Spleen (tissue), 7 donors: ENCODE results near the gene E2F3.

Experiments used
- POLR2A ChIP-seq, 3 donors: fragments of 450-650 bp; IDR thresholded peaks; one replicate each; pipeline ENCODE4 v1.5.1; 2017; ENCODE audit warnings: antibody characterized with exemption in 3 of 3, mild to moderate bottlenecking in 1 of 3
- TF ChIP-seq, protein P1 (sequence below), 11 experiments: fragments of 200-600 bp in 7 of 11; fragments of 450-650 bp in 4 of 11; sonication (generic) in 4 of 11; IDR thresholded peaks in 8 of 11; conservative IDR thresholded peaks in 3 of 11; 1 replicate in 7 of 11; 2 replicates in 4 of 11; pipeline versions ENCODE4 v1.4.0 to v1.8.0; 2016 to 2021; ENCODE audit warnings: antibody characterized with exemption in 11 of 11, inconsistent platforms in 4 of 11, mild to moderate bottlenecking in 1 of 11
- donor health status: DM: no; HTN: no; CAD: no; lungs with moderate emphysema.
- donor health status: DM: no; HTN: no; CAD: no.
- donor health status: DM: no; HTN: no; CAD: no.

DNA sequence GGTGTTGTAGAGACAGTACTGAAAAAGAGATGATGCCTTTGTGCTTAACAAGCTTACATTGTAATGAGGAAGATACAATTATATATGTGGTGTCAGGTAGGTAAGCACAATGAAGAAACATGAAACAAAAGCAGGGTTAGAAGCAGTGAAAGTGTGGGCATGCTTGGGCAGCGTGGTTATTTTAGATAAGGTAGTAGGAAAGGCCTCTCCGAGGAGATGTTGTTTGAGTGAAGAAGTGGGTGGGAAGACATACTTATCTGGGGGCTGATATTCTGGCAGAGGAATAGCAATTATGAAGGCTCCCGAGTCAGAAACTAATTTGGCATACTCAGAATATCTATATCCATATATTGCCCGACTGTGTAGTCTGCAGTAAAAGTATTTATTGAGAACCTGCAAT lies 137.2 kb downstream of the E2F3 start:
- no peak for TF ChIP-seq POLR2A (IDR thresholded peaks at IDR 0.05)
- TF ChIP-seq, protein P1, sequence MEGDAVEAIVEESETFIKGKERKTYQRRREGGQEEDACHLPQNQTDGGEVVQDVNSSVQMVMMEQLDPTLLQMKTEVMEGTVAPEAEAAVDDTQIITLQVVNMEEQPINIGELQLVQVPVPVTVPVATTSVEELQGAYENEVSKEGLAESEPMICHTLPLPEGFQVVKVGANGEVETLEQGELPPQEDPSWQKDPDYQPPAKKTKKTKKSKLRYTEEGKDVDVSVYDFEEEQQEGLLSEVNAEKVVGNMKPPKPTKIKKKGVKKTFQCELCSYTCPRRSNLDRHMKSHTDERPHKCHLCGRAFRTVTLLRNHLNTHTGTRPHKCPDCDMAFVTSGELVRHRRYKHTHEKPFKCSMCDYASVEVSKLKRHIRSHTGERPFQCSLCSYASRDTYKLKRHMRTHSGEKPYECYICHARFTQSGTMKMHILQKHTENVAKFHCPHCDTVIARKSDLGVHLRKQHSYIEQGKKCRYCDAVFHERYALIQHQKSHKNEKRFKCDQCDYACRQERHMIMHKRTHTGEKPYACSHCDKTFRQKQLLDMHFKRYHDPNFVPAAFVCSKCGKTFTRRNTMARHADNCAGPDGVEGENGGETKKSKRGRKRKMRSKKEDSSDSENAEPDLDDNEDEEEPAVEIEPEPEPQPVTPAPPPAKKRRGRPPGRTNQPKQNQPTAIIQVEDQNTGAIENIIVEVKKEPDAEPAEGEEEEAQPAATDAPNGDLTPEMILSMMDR (IDR thresholded peaks at IDR 0.05 in 8 of 11, conservative IDR thresholded peaks at IDR 0.05 in 3 of 11): no peak
